GM20000 (cell line): ENCODE results near the gene GRK4.
A peak's percentile ranks its signal among the peaks of the same experiment; 100 is the strongest.

ENCODE experiments used
- DNase-seq: peaks from one replicate; pipeline ENCODE4 v3.0.0; 2012; ENCODE audit warnings: low spot score
- CTCF ChIP-seq: IDR thresholded peaks from 2 replicates; pipeline ENCODE4 v1.5.1; 2012; ENCODE audit warnings: mild to moderate bottlenecking, control low read depth; ENCODE audit errors: extremely low read depth, missing control alignments

GRK4 gene

GRCh38 chr4:2928242-2929176 lies 34.9 kb upstream of the GRK4 start:
- DNase-seq: no peak
- TF ChIP-seq CTCF: no peak

GRCh38 chr4:2929469-2929868 lies 33.9 kb upstream of the GRK4 start:
- TF ChIP-seq CTCF: no peak
- no peak for DNase-seq

GRCh38 chr4:2930135-2930757 lies 33.1 kb upstream of the GRK4 start:
- no peak for TF ChIP-seq CTCF
- no peak for DNase-seq

GRCh38 chr4:2930758-2931511 lies 32.4 kb upstream of the GRK4 start:
- no peak for DNase-seq
- TF ChIP-seq CTCF: peak; percentile 9

GRCh38 chr4:2931512-2932301 lies 31.7 kb upstream of the GRK4 start:
- TF ChIP-seq CTCF: peak; percentile 33
- DNase-seq: peak; percentile 83

- DNase-seq: no peak
- no peak for TF ChIP-seq CTCF
Measured at GRCh38 chr4:2932321-2932950, 30.9 kb upstream of the GRK4 start.
